ENCODE data around the gene SRGAP1. TPM values are rescaled to one million over a fixed set of nuclear protein-coding genes. Genes with fewer than 3 reads are reported as not detected.

The SRGAP1 gene
- polyA plus RNA-seq, 1 donor from 2014 or later, result 4.8 TPM

- Histone ChIP-seq H3K9me2 (ENCODE audit: insufficient read depth, low read length) (no peaks in the 10 kb centered on the region), H3K36me3 (ENCODE audit: insufficient read depth, low read length) (no peaks in the 10 kb centered on the region), H3K79me2 (replicated peaks; ENCODE audit: insufficient read depth, low read length) (peaks cover 3% of the 10 kb centered on the region), H3K4me2 (ENCODE audit: low read length) (no peak overlapping the region), H3F3A (ENCODE audit: insufficient read depth, low read length, poor library complexity, severe bottlenecking) (no peaks in the 10 kb centered on the region), H4K20me1 (ENCODE audit: insufficient read depth) (peaks cover 2% of the 10 kb centered on the region), H2AFZ (ENCODE audit: low read depth, low read length) (no peak overlapping the region), H3K9me3 (ENCODE audit: low read length) (no peaks in the 10 kb centered on the region), H3K9ac (ENCODE audit: low read length) (no peak overlapping the region), H3K27ac (ENCODE audit: low read length) (no peak overlapping the region), H3K4me3 (ENCODE audit: low read length) (no peak overlapping the region), H3K27me3 (ENCODE audit: insufficient read depth, low read depth, low read length) (no peaks in the 10 kb centered on the region)
- TF ChIP-seq EZH2 (IDR thresholded peaks at IDR 0.05; ENCODE audit: borderline replicate concordance, insufficient read depth, low read length, poor library complexity, severe bottlenecking), result no peak
- no peak for TF ChIP-seq SMC3 (conservative IDR thresholded peaks at IDR 0.05; ENCODE audit: poor library complexity)
- TF ChIP-seq MXI1 (conservative IDR thresholded peaks at IDR 0.05; ENCODE audit: poor library complexity, severe bottlenecking), result no peak
- TF ChIP-seq REST (IDR thresholded peaks at IDR 0.05; ENCODE audit: borderline replicate concordance), result no peak
- no peak for TF ChIP-seq CTCF (IDR thresholded peaks at IDR 0.05; ENCODE audit: poor library complexity, severe bottlenecking)
- no peak for TF ChIP-seq TAF1 (IDR thresholded peaks at IDR 0.05; ENCODE audit: low read depth)
- TF ChIP-seq RAD21 (conservative IDR thresholded peaks at IDR 0.05), result no peak
- no peak for TF ChIP-seq POLR2AphosphoS5 (IDR thresholded peaks at IDR 0.05)
- TF ChIP-seq EP300 (conservative IDR thresholded peaks at IDR 0.05; ENCODE audit: poor library complexity, severe bottlenecking), result no peak
These were observed 108.5 kb downstream of the SRGAP1 start for GRCh38 chr12:63952995-63953394.

GRCh38 chr12:63955831-63956666, 111.5 kb downstream of the SRGAP1 start:
- no peaks in the 10 kb centered on the region for H3K9me2 ChIP-seq (ENCODE audit: insufficient read depth, low read length)
- H3K4me3 ChIP-seq (ENCODE audit: low read length), result no peak overlapping the region
- H4K20me1 ChIP-seq (ENCODE audit: insufficient read depth), result no peaks in the 10 kb centered on the region
- H3K27me3 ChIP-seq (ENCODE audit: insufficient read depth, low read depth, low read length), result no peaks in the 10 kb centered on the region
- no peak overlapping the region for H3K4me2 ChIP-seq (ENCODE audit: low read length)
- H3K9ac ChIP-seq (ENCODE audit: low read length), result no peak overlapping the region
- H3K9me3 ChIP-seq (ENCODE audit: low read length), result no peaks in the 10 kb centered on the region
- H3K79me2 ChIP-seq (replicated peaks; ENCODE audit: insufficient read depth, low read length), result peaks cover 3% of the 10 kb centered on the region
- H3F3A ChIP-seq (ENCODE audit: insufficient read depth, low read length, poor library complexity, severe bottlenecking), result no peaks in the 10 kb centered on the region
- no peak overlapping the region for H3K27ac ChIP-seq (ENCODE audit: low read length)
- TF ChIP-seq RAD21 (conservative IDR thresholded peaks at IDR 0.05), result no peak
- no peak for TF ChIP-seq SMC3 (conservative IDR thresholded peaks at IDR 0.05; ENCODE audit: poor library complexity)
- TF ChIP-seq CTCF (IDR thresholded peaks at IDR 0.05; ENCODE audit: poor library complexity, severe bottlenecking), result no peak
- no peak for TF ChIP-seq TAF1 (IDR thresholded peaks at IDR 0.05; ENCODE audit: low read depth)
- no peak for TF ChIP-seq EZH2 (IDR thresholded peaks at IDR 0.05; ENCODE audit: borderline replicate concordance, insufficient read depth, low read length, poor library complexity, severe bottlenecking)
- no peak for TF ChIP-seq EP300 (conservative IDR thresholded peaks at IDR 0.05; ENCODE audit: poor library complexity, severe bottlenecking)
- no peak for TF ChIP-seq POLR2AphosphoS5 (IDR thresholded peaks at IDR 0.05)
- TF ChIP-seq REST (IDR thresholded peaks at IDR 0.05; ENCODE audit: borderline replicate concordance), result no peak
- TF ChIP-seq MXI1 (conservative IDR thresholded peaks at IDR 0.05; ENCODE audit: poor library complexity, severe bottlenecking), result no peak
- H3K36me3 ChIP-seq (ENCODE audit: insufficient read depth, low read length), result no peaks in the 10 kb centered on the region
- H2AFZ ChIP-seq (ENCODE audit: low read depth, low read length), result no peak overlapping the region

Measured in neural cell (in vitro differentiated cells).